ENCODE measurements around the gene WDR43. TPM values are rescaled to one million over a fixed set of nuclear protein-coding genes. Genes with fewer than 3 reads are reported as not detected.
A peak's percentile ranks its signal among the peaks of the same experiment; 100 is the strongest.

WDR43 gene
- total and polyA plus RNA-seq, 9 of the 15 experiments (the other 6 are each of a cell fraction or from before 2014, with no cell fraction given): 34.6 to 197 (median 105) TPM

- TF ChIP-seq PHB2 (IDR thresholded peaks at IDR 0.05; ENCODE audit: low read depth) (no peak), HMG20B (CRISPR knock-in tag; IDR thresholded peaks at IDR 0.05) (no peak), THRAP3 (IDR thresholded peaks at IDR 0.05; ENCODE audit: borderline replicate concordance) (no peak), C11orf30 (IDR thresholded peaks at IDR 0.05; ENCODE audit: low read depth) (peak; percentile 36; the same call in 1 of the 2 replicates), PYGO2 (tag; IDR thresholded peaks at IDR 0.05) (no peak)
These were observed 46.5 kb downstream of the WDR43 start (continued) for GRCh38 chr2:28941008-28941407.

DNA sequence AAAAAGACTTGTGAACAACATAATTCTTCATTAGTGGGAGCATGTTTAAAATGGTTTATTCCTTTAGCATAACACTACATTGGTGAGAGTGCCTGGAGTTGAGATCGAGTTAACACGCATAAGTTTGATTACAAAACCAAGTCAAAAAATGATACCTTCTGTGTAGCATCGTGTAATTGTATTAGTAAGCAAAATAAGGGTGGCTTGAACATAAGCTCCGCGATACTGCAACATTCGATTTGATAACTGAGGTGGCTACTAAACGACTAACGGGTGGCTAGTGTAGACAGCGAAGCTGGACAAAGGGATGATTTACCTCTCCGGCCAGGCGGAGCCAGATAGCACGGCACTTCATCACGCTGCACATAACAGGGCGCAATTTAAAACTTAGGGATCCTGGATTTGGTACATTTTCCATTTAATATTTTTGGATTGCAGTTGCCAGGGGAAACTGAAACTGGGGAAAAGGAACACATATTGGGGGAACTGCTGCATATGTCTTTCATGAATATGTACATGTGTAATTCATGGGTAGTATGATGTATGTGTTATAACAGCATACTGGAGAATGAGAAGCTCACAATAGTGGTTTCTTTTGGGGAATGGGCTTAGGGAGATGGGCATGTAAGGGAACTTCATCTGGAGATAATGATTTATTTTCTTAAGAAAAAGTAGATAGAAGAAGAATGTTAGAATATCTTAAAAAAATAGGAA is 50.2 kb downstream of the WDR43 start:
- no peak overlapping the region for H3K27ac ChIP-seq (ENCODE audit: extremely low read depth, low read depth, low read length)
- H3K36me3 ChIP-seq (ENCODE audit: control insufficient read depth, insufficient read depth, low read length): peaks cover 88% of the 10 kb centered on the region
- DNase-seq (ENCODE audit: extremely low read depth in 1 of 4, low spot score in 3 of 4) (no peak), ATAC-seq (no peak), FAIRE-seq (no peak)
- no peaks in the 10 kb centered on the region for H4K20me1 ChIP-seq (replicated peaks; ENCODE audit: control insufficient read depth, insufficient read depth, low read length)
- H3K9me1 ChIP-seq (ENCODE audit: control insufficient read depth, insufficient read depth, low read length): no peaks in the 10 kb centered on the region
- no peak overlapping the region for H3K4me3 ChIP-seq
- H3K9ac ChIP-seq (ENCODE audit: insufficient read depth in 1 of 2, low read depth in 2 of 2, low read length in 2 of 2): no peak overlapping the region
- POLR2A ChIA-PET: interaction anchor here (0.9 kb wide), 1 partner anchor 12 kb away, joined by 3 read pairs; no protein-coding TSS in a partner anchor
- H3K9me3 ChIP-seq (replicated peaks; ENCODE audit: control insufficient read depth, insufficient read depth, low read depth, low read length): peaks cover 3% of the 10 kb centered on the region
- CTCF ChIA-PET (ENCODE audit: low intra/inter-chr PET ratio): no interaction called here
- in situ Hi-C loops (cut with MboI): no loop called here
- H2AFZ ChIP-seq (ENCODE audit: low read depth, low read length): no peak overlapping the region
- no TSS peak for BruUV-seq (replicated peaks)
- intact Hi-C loops (cut with micrococcal nuclease): no loop called here
- H3K4me2 ChIP-seq (ENCODE audit: insufficient read depth, low read length): no peak overlapping the region
- 93% methylated on average over 14 of the region's 14 CpGs for WGBS (ENCODE audit: insufficient coverage, low coverage, missing lambda C conversion rate)
- H3K4me1 ChIP-seq (replicated peaks in 1 of 2; ENCODE audit: control insufficient read depth in 2 of 2, insufficient read depth in 2 of 2, low read length in 2 of 2): no peaks in the 10 kb centered on the region
- H3K79me2 ChIP-seq (ENCODE audit: control insufficient read depth, insufficient read depth, low read length): peaks cover 3% of the 10 kb centered on the region; the same call in 1 of the 3 replicates
- TF ChIP-seq ZNF316 (IDR thresholded peaks at IDR 0.05) (0 out of 2 replicates have a peak, but pooled peaks have one; percentile 9), ZNF778 (CRISPR knock-in tag; IDR thresholded peaks at IDR 0.05) (no peak), TBL1XR1 (IDR thresholded peaks at IDR 0.05; ENCODE audit: low read length in 2 of 2) (no peak), ZNF146 (CRISPR knock-in tag; IDR thresholded peaks at IDR 0.05; ENCODE audit: unreplicated experiment) (no peak), ZNF695 (CRISPR knock-in tag; IDR thresholded peaks at IDR 0.05) (no peak), OTX1 (CRISPR knock-in tag; IDR thresholded peaks at IDR 0.05) (no peak)
- TF ChIP-seq, protein P1, sequence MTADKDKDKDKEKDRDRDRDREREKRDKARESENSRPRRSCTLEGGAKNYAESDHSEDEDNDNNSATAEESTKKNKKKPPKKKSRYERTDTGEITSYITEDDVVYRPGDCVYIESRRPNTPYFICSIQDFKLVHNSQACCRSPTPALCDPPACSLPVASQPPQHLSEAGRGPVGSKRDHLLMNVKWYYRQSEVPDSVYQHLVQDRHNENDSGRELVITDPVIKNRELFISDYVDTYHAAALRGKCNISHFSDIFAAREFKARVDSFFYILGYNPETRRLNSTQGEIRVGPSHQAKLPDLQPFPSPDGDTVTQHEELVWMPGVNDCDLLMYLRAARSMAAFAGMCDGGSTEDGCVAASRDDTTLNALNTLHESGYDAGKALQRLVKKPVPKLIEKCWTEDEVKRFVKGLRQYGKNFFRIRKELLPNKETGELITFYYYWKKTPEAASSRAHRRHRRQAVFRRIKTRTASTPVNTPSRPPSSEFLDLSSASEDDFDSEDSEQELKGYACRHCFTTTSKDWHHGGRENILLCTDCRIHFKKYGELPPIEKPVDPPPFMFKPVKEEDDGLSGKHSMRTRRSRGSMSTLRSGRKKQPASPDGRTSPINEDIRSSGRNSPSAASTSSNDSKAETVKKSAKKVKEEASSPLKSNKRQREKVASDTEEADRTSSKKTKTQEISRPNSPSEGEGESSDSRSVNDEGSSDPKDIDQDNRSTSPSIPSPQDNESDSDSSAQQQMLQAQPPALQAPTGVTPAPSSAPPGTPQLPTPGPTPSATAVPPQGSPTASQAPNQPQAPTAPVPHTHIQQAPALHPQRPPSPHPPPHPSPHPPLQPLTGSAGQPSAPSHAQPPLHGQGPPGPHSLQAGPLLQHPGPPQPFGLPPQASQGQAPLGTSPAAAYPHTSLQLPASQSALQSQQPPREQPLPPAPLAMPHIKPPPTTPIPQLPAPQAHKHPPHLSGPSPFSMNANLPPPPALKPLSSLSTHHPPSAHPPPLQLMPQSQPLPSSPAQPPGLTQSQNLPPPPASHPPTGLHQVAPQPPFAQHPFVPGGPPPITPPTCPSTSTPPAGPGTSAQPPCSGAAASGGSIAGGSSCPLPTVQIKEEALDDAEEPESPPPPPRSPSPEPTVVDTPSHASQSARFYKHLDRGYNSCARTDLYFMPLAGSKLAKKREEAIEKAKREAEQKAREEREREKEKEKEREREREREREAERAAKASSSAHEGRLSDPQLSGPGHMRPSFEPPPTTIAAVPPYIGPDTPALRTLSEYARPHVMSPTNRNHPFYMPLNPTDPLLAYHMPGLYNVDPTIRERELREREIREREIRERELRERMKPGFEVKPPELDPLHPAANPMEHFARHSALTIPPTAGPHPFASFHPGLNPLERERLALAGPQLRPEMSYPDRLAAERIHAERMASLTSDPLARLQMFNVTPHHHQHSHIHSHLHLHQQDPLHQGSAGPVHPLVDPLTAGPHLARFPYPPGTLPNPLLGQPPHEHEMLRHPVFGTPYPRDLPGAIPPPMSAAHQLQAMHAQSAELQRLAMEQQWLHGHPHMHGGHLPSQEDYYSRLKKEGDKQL (CRISPR knock-in tag; IDR thresholded peaks at IDR 0.05; ENCODE audit: borderline replicate concordance): no peak
- H3K27me3 ChIP-seq (ENCODE audit: control insufficient read depth in 2 of 2, insufficient read depth in 2 of 2, low read length in 2 of 2): no peaks in the 10 kb centered on the region
